NCI-H1436 (cell line): Measurements from ENCODE around the gene LGALS9C.
"Not testable (repeated sequence)": the region's sequence is repeated elsewhere in the genome, so short reads cannot be mapped to it uniquely, and the experiment has no call there.

Experiments used
- DNase-seq: peaks from one replicate; lab custom pipeline; 2025; lab: John Stamatoyannopoulos, UW

Gene LGALS9C

GRCh38 chr17:18478977-18479595 lies 2.5 kb downstream of the LGALS9C start:
- DNase-seq, result not testable (repeated sequence)

- not testable (repeated sequence) for DNase-seq
These were observed 5.2 kb downstream of the LGALS9C start for GRCh38 chr17:18481775-18482174.

GRCh38 chr17:18485936-18486464 lies 9.4 kb downstream of the LGALS9C start:
- not testable (repeated sequence) for DNase-seq

GRCh38 chr17:18487633-18488032 lies 11.0 kb downstream of the LGALS9C start:
- DNase-seq, result not testable (repeated sequence)

GRCh38 chr17:18488622-18489021 lies 12.0 kb downstream of the LGALS9C start:
- DNase-seq, result not testable (repeated sequence)

- not testable (repeated sequence) for DNase-seq
These were observed 13.4 kb downstream of the LGALS9C start for GRCh38 chr17:18490016-18490415.

- not testable (repeated sequence) for DNase-seq
These were observed 16.3 kb downstream of the LGALS9C start for GRCh38 chr17:18492712-18493480.

- DNase-seq, result not testable (repeated sequence)
These were observed 17.7 kb downstream of the LGALS9C start for GRCh38 chr17:18494250-18494768.

GRCh38 chr17:18497044-18497443 lies 20.5 kb downstream of the LGALS9C start:
- DNase-seq, result not testable (repeated sequence)

GRCh38 chr17:18499100-18499499 lies 22.5 kb downstream of the LGALS9C start:
- DNase-seq, result not testable (repeated sequence)

- not testable (repeated sequence) for DNase-seq
These were observed 23.2 kb downstream of the LGALS9C start for GRCh38 chr17:18499756-18500155.

- DNase-seq, result not testable (repeated sequence)
These were observed 23.7 kb downstream of the LGALS9C start for GRCh38 chr17:18500281-18500680.

- not testable (repeated sequence) for DNase-seq
These were observed 24.2 kb downstream of the LGALS9C start for GRCh38 chr17:18500816-18501215.

GRCh38 chr17:18503221-18503620 lies 26.6 kb downstream of the LGALS9C start:
- not testable (repeated sequence) for DNase-seq

GRCh38 chr17:18507729-18508128 lies 31.1 kb downstream of the LGALS9C start:
- not testable (repeated sequence) for DNase-seq

- DNase-seq, result not testable (repeated sequence)
These were observed 32.1 kb downstream of the LGALS9C start for GRCh38 chr17:18508667-18509066.

- DNase-seq, result not testable (repeated sequence)
These were observed 44.5 kb downstream of the LGALS9C start for GRCh38 chr17:18521100-18521499.

GRCh38 chr17:18525015-18525414 lies 48.4 kb downstream of the LGALS9C start:
- not testable (repeated sequence) for DNase-seq

- DNase-seq, result not testable (repeated sequence)
These were observed 49.7 kb downstream of the LGALS9C start for GRCh38 chr17:18526168-18526800.

GRCh38 chr17:18527354-18527753 lies 50.8 kb downstream of the LGALS9C start:
- DNase-seq, result not testable (repeated sequence)

GRCh38 chr17:18528435-18528834 lies 51.8 kb downstream of the LGALS9C start:
- DNase-seq, result not testable (repeated sequence)

GRCh38 chr17:18528899-18529500 lies 52.4 kb downstream of the LGALS9C start:
- DNase-seq, result not testable (repeated sequence)
